Fibroblast of lung (primary cell): ENCODE measurements around the gene SDK1. TPM values are rescaled to one million over a fixed set of nuclear protein-coding genes. Genes with fewer than 3 reads are reported as not detected.

Source experiments
- DNase-seq, 2 donors: peaks; one replicate each; pipeline versions ENCODE4 v3.0.0 to v3.0.0-alpha.2; 2010; ENCODE audit warnings: low read depth in 2 of 2
- H2AFZ ChIP-seq: 2 replicates; pipeline ENCODE4 v1.5.1; 2012; ENCODE audit warnings: low read length, control low read depth, inconsistent platforms
- H3K27ac ChIP-seq: 2 replicates; pipeline ENCODE4 v1.5.1; 2011; ENCODE audit warnings: low read length, control low read depth; ENCODE audit not compliant: insufficient read depth
- H3K27me3 ChIP-seq: 2 replicates; pipeline ENCODE4 v1.5.1; 2011; ENCODE audit warnings: mild to moderate bottlenecking, low read length; ENCODE audit not compliant: control insufficient read depth, insufficient read depth
- H3K36me3 ChIP-seq: 2 replicates; pipeline ENCODE4 v1.5.1; 2011; ENCODE audit warnings: low read length; ENCODE audit not compliant: control insufficient read depth, insufficient read depth
- H3K4me1 ChIP-seq: 2 replicates; pipeline ENCODE4 v1.5.1; 2011; ENCODE audit warnings: low read length; ENCODE audit not compliant: control insufficient read depth, insufficient read depth; ENCODE audit errors: extremely low read depth
- H3K4me2 ChIP-seq: 2 replicates; pipeline ENCODE4 v1.5.1; 2011; ENCODE audit warnings: low read length, control low read depth; ENCODE audit not compliant: insufficient read depth; ENCODE audit errors: extremely low read depth
- H3K4me3 ChIP-seq, 4 experiments: fragments of 200-600 bp in 1 of 4; sonication (generic) in 1 of 4; replicated peaks in 1 of 4; 2 replicates each; pipeline ENCODE4 v1.5.1; 2011 to 2016; ENCODE audit warnings: low read length in 4 of 4, low read depth in 3 of 4, mild to moderate bottlenecking in 3 of 4, control low read depth in 2 of 4, inconsistent platforms in 1 of 4, mixed read lengths in 1 of 4; ENCODE audit not compliant: insufficient read depth in 1 of 4; ENCODE audit errors: control extremely low read depth in 1 of 4
- H3K79me2 ChIP-seq: 2 replicates; pipeline ENCODE4 v1.5.1; 2012; ENCODE audit warnings: mild to moderate bottlenecking, low read length, inconsistent platforms; ENCODE audit not compliant: control insufficient read depth, insufficient read depth
- H3K9ac ChIP-seq: 2 replicates; pipeline ENCODE4 v1.5.1; 2011; ENCODE audit warnings: mild to moderate bottlenecking, low read length, control low read depth; ENCODE audit not compliant: insufficient read depth
- H3K9me3 ChIP-seq: 2 replicates; pipeline ENCODE4 v1.5.1; 2012; ENCODE audit warnings: low read depth, low read length; ENCODE audit not compliant: control insufficient read depth, insufficient read depth
- H4K20me1 ChIP-seq: 2 replicates; pipeline ENCODE4 v1.5.1; 2011; ENCODE audit warnings: low read length; ENCODE audit not compliant: control insufficient read depth, insufficient read depth; ENCODE audit errors: extremely low read depth
- CTCF ChIP-seq, 2 donors: IDR thresholded peaks in 1 of 2; conservative IDR thresholded peaks in 1 of 2; 1 replicate in 1 of 2; 2 replicates in 1 of 2; pipeline ENCODE4 v1.5.1; 2011 to 2012; ENCODE audit warnings: low read length in 2 of 2, control low read depth in 1 of 2, inconsistent platforms in 1 of 2, low read depth in 1 of 2, mild to moderate bottlenecking in 1 of 2
- EZH2 ChIP-seq: IDR thresholded peaks from 2 replicates; pipeline ENCODE4 v1.5.1; 2012; ENCODE audit warnings: low read length, control low read depth, mild to moderate bottlenecking; ENCODE audit errors: missing control alignments
- polyA plus RNA-seq, 2 donors: library from polyadenylated mRNA; depleted of rRNA in 1 of 2; stranded (reverse) in 1 of 2; unstranded in 1 of 2; fragments of >200 nt; gene quantifications; 2 replicates each; pipeline ENCODE4 v1.2.1, GENCODE V29; 2011 to 2012; ENCODE audit warnings: missing spikeins in 1 of 2
- total RNA-seq: library from RNA; depleted of rRNA; stranded (reverse); fragments of >200 nt; gene quantifications from 2 replicates; pipeline ENCODE4 v1.2.1, GENCODE V29; 2014

The SDK1 gene
- total and polyA plus RNA-seq, 2 donors (not counting 1 experiment from before 2014, with no cell fraction given), result 1.0 to 8.6 TPM

DNA sequence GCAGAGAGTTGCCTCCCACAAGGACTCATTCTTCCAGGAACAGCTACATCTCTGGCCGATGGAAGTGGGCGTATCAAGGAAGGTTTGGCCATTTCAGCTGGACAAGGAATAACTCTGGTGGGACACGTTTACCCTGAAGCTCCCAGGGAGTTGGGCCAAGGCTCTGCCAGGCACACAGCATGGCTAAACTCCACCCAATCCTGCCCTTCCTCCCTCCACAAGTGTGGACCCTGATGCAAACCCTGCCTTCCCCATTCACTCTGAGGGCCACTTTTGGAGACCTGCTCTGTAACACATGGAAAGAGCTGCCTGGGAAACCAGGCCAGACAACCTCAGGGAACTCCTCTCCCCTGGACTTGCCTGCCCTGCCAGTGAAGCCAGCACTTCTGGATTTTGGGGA is 973.2 kb downstream of the SDK1 start:
- H2AFZ ChIP-seq, result no peak overlapping the region

DNA sequence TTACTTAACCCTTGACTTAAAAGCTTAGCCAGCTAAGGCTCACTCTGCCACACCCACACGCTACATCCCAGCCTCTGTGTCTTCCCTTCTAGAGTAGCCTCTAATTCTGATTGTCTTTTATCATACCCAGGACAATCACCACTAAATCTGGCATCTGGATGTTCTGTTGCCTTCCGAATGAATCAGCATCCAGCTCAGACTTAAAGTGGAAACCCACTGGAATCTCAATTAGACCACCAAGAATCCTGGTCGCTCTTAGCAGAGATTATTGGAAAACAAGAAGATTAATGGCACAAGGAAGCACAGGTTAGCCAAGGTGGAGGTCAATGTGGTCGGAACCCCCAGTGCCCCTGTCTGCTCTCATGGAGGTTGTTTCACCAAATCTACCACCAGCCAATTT is 976.9 kb downstream of the SDK1 start:
- no peaks in the 10 kb centered on the region for H4K20me1 ChIP-seq
- no peaks in the 10 kb centered on the region for H3K9me3 ChIP-seq
- H3K4me3 ChIP-seq, result no peak overlapping the region
- no peak overlapping the region for H3K9ac ChIP-seq
- H3K27me3 ChIP-seq, result no peaks in the 10 kb centered on the region
- no peak overlapping the region for H3K27ac ChIP-seq
- TF ChIP-seq EZH2, result no peak
- no peak for TF ChIP-seq CTCF (conservative IDR thresholded peaks at IDR 0.05 in 1 of 2, IDR thresholded peaks at IDR 0.05 in 1 of 2; ENCODE audit: low read depth in 1 of 2, low read length in 2 of 2)
- DNase-seq, result no peak
- H3K4me2 ChIP-seq, result no peak overlapping the region
- no peak overlapping the region for H2AFZ ChIP-seq
- no peaks in the 10 kb centered on the region for H3K36me3 ChIP-seq
- H3K79me2 ChIP-seq, result no peaks in the 10 kb centered on the region
- H3K4me1 ChIP-seq, result no peaks in the 10 kb centered on the region

More for the DNA sequence above, 973.2 kb downstream of the SDK1 start:
- Histone ChIP-seq H3K4me2 (no peak overlapping the region), H3K27me3 (no peaks in the 10 kb centered on the region), H3K4me3 (no peak overlapping the region), H3K9ac (no peak overlapping the region), H4K20me1 (no peaks in the 10 kb centered on the region), H3K9me3 (no peaks in the 10 kb centered on the region), H3K36me3 (no peaks in the 10 kb centered on the region), H3K79me2 (no peaks in the 10 kb centered on the region), H3K4me1 (no peaks in the 10 kb centered on the region), H3K27ac (no peak overlapping the region)
- TF ChIP-seq EZH2, result no peak
- TF ChIP-seq CTCF (conservative IDR thresholded peaks at IDR 0.05 in 1 of 2, IDR thresholded peaks at IDR 0.05 in 1 of 2; ENCODE audit: low read depth in 1 of 2, low read length in 2 of 2), result no peak
- no peak for DNase-seq

GRCh38 chr7:4279216-4279615 is 978.2 kb downstream of the SDK1 start:
- no peaks in the 10 kb centered on the region for H3K9me3 ChIP-seq
- TF ChIP-seq CTCF (conservative IDR thresholded peaks at IDR 0.05 in 1 of 2, IDR thresholded peaks at IDR 0.05 in 1 of 2; ENCODE audit: low read depth in 1 of 2, low read length in 2 of 2), result no peak
- no peak for TF ChIP-seq EZH2

More at GRCh38 chr7:4279216-4279615, 978.2 kb downstream of the SDK1 start:
- H3K36me3 ChIP-seq, result no peaks in the 10 kb centered on the region
- H3K4me3 ChIP-seq, result no peak overlapping the region
- H3K27me3 ChIP-seq, result no peaks in the 10 kb centered on the region
- DNase-seq, result no peak
- no peaks in the 10 kb centered on the region for H3K79me2 ChIP-seq
- no peak overlapping the region for H3K4me2 ChIP-seq
- no peak overlapping the region for H3K9ac ChIP-seq
- no peak overlapping the region for H3K27ac ChIP-seq
- H4K20me1 ChIP-seq, result no peaks in the 10 kb centered on the region
- H2AFZ ChIP-seq, result no peak overlapping the region
- no peaks in the 10 kb centered on the region for H3K4me1 ChIP-seq
